ENCODE results near the gene PER3.

DNA sequence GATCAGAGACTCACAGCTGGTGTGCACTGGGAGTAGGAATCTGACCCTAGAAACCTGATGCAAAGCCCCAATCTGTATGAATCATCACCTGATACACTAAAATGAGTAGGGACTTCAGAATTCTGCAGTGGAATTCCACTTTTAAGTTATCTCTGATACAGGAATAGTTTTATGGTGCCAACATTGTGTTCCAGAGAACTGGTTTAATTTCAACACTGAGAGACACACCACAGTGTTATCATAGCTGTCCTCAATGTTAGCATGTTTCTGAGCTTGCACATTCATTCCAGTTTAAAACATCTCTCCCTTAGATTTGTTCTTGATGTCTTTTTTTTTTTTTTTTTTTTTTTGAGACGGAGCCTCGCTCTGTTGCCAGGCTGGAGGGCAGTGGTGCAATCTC, 61.7 kb downstream of the PER3 start:
- TF ChIP-seq, protein P1, sequence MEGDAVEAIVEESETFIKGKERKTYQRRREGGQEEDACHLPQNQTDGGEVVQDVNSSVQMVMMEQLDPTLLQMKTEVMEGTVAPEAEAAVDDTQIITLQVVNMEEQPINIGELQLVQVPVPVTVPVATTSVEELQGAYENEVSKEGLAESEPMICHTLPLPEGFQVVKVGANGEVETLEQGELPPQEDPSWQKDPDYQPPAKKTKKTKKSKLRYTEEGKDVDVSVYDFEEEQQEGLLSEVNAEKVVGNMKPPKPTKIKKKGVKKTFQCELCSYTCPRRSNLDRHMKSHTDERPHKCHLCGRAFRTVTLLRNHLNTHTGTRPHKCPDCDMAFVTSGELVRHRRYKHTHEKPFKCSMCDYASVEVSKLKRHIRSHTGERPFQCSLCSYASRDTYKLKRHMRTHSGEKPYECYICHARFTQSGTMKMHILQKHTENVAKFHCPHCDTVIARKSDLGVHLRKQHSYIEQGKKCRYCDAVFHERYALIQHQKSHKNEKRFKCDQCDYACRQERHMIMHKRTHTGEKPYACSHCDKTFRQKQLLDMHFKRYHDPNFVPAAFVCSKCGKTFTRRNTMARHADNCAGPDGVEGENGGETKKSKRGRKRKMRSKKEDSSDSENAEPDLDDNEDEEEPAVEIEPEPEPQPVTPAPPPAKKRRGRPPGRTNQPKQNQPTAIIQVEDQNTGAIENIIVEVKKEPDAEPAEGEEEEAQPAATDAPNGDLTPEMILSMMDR (IDR thresholded peaks at IDR 0.05; ENCODE audit: poor library complexity): no peak
- no peak for TF ChIP-seq EZH2 (IDR thresholded peaks at IDR 0.05; ENCODE audit: borderline replicate concordance)
